Fibroblast of gingiva (primary cell): Measurements from ENCODE around the gene TMEM256.

Experiments
- DNase-seq: peaks from one replicate; pipeline ENCODE4 v3.0.0-alpha.2; 2011; ENCODE audit warnings: low read depth

TMEM256 gene

DNA sequence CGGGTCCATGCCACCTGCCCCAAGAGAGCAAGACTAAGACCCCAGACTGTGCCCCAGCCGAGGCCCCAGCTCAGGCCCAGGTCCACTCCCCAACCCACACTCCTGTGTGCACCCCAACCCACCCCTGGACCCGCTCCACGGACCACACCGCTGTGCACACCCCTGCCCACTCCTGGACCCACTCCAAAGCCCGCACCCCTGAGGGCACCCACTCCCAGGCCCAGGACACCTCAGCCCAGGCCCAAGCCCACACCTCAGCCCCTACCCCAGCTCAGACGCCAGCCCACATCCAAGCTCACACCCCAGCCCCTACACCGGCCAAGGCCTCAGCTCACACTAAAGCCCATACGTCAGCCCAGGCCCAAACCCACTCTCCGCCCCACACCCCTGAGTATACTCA is 25.8 kb upstream of the TMEM256 start:
- no peak for DNase-seq

DNA sequence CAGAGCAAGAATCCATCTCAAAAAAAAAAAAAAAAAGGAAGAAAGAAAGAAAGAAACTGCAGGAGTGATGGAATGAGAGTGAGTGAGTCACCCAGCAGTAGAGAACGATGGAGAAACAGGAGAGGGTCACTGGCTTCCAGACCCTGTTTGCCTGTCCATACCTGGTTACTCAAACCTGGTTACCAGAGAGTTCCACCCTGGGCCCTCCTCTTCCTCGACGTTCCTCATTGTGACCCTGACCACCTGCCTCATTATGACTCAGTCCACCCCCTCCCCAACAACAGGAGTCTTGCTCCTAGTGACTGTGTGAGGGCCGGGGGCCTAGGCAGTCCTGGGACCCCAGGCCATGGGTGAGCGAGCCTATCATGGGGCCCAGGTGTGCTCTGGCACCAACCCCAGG is 24.7 kb upstream of the TMEM256 start, which contains the start of gene SPEM3:
SPEM3 (plus strand) TSS at position 301 of the 400 bp plus-strand sequence; CDS start at position 347, 46 bp downstream.
- DNase-seq: no peak

DNA sequence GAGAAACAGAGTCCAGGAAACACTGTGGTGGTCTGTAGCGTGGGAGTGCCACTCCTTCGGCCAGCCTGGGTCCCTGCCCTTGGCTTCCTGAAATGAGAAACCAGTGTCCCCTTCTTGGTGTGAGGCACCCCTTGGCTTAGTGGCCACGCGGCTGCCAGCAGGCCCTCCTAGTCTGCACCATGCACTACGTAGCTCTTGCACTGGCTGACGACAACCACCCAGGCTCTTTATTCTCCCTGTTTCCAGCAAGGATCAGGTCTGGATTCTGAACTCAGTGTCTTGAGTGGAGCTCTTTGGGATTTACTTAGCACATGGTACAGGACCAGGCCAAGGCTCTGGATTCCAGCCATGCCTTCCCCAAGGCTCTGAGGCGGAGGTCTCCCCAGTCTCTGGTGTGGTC is 23.7 kb upstream of the TMEM256 start:
- DNase-seq: no peak

DNA sequence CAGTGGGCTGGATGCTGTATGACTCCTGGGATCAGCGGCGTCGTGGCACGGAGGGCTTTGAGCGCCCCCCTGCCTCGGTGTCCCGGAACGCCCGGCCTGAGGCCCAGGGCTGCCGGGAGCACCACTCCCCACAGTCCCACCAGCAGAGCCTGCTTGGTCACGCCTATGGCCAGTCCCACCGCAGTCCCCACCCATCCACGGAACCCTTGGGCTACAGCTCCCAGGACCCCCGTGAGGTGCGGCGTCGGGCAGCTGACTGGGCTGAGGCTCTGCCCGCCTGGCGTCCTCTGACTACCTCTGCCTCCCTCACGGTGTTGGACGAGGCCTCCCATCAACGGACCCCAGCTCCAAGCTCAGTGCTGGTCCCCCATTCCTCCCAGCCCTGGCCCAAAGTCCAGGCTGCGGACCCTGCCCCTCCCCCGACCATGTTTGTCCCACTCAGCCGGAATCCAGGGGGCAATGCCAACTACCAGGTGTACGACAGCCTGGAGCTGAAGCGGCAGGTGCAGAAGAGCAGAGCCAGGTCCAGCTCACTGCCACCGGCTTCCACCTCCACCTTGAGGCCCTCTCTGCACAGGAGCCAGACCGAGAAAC is 23.1 kb upstream of the TMEM256 start:
- DNase-seq: no peak

DNA sequence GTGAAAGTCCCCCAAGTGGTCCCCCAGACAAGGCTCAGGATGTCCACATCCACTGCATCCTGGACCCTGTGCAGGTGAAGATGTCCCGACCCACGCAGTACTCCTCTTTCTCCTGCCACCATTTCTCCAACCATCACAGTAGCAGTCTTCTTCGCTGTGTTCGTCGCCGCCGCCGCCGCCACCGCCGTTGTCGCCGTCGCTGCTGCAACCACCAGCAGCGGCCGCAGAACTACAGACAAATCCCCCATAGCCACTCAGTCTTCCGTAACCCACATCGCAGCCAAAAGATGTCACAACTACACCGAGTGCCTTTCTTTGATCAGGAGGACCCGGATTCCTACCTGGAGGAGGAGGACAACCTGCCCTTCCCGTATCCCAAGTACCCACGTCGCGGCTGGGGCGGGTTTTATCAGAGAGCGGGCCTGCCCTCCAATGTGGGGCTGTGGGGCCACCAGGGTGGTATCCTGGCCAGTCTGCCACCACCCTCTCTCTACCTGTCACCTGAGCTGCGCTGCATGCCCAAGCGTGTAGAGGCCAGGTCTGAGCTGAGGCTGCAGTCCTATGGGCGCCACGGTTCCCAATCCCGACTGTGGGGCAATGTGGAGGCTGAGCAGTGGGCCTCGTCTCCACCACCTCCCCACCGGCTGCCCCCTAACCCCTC is 22.4 kb upstream of the TMEM256 start:
- no peak for DNase-seq

DNA sequence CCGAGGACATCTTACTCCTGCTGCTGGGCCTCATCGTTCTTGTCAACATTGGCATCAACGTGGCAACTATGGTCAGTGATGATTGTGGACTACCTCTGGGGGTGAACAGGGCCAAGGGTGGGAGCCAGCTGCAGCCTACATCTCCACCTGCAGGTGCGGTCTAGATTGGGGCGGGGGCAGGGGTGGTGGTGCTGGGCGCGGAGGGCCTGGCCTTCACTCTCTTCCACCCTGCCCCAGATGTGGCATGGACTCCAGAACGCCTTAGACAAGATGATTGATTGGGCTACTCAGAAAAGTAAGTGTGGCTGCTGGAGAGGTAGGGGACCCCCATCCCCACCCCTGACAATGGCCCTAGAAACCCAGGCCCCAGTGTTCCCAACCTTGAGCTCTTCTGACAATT is 21.9 kb upstream of the TMEM256 start:
- DNase-seq: no peak

DNA sequence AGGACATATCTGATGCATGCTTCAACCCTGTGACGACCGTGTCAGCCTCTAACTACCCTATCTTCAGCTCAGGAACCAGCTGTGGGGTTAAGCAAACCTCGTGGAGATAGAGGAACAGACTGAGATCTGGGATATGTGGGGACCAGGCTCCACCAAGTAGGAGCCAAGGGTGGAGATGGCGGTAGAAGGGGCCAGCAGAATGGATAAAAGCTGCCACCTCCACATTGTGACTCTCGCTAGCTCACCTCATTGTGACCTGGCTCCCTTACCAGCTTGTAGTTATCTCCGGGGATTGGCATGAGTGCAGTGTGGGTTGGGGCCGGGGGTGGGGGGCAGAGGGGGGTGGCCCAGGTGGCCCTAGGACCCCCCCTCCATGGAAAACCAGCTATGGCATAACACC is 21.4 kb upstream of the TMEM256 start, which contains the start of gene SPEM2:
SPEM2 (plus strand) TSS at position 301 of the 400 bp plus-strand sequence; CDS start at position 374, 73 bp downstream.
- no peak for DNase-seq

DNA sequence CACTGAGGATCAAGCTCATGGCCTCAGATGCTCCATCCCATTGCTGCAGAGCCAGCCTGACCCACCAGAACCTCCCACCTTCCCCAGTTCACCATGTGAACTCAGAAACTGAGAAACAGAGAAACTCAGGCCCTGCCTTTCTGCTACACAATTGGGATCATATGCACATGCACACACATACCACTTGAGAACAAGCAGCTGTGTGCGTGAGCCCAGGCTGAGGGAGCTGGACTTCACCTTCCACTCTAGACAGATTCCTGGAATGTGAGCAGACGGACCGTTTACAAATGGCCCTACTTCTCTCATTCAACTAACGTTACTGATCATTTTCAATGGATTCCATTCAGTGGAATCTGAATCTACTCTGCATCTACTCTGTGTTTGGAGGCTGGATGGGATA is 19.8 kb upstream of the TMEM256 start:
- no peak for DNase-seq

DNA sequence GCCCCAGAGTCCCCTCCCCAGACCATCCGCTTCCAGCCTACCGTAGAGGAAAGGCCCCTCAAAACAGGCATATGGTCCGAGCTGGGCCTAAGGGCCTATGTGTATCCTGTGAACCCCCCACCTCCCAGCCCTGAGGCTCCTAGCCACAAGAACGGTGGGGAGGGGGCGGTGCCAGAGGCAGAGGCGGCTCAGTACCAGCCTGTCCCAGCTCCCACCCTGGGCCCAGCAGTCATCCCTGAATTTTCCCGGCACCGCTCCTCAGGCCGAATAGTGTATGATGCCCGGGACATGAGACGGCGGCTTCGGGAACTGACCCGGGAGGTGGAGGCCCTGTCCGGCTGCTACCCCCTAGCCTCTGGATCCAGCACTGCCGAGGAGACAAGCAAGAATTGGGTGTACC is 17.3 kb upstream of the TMEM256 start:
- no peak for DNase-seq

DNA sequence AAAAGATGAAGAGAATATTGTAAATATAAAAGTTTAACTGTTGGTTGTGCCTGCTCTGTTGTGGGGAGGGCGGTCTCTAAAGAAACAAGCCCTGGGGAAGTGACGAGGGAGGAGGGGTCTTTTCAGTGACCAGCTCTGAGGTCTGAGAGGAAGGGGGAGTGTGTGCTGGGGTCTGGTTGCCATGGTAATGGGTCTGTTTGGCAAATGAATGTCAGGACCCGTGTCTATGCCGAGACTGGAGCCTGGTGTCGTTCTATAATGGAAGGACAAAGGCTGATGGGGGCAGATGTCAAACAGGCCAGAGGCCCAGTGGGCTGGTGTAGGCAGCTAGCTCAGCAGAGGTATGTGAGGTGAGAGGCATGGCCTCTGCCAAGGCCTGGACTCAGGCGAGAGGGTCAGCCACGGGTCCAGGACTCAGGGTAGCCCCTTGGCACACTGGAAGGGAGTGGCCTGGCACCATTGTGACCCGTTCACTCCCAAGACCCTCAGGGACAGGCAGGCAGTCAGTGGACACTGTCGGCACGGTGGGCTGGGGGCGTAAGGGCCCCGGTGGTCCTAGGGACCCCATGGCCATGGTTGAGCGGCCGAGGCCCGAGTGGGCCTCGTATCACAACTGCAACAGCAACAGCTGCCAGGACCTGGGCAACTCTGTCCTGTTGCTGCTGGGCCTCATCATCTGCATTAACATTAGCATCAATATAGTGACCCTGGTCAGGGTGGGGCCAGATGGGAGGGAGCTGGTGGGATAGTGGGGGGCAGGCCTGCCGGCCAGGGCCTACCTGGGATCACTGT is 16.1 kb upstream of the TMEM256 start, which contains the start of gene SPEM1:
SPEM1 (plus strand) TSS at position 506 of the 792 bp plus-strand sequence; CDS start at position 567, 61 bp downstream.
- no peak for DNase-seq

DNA sequence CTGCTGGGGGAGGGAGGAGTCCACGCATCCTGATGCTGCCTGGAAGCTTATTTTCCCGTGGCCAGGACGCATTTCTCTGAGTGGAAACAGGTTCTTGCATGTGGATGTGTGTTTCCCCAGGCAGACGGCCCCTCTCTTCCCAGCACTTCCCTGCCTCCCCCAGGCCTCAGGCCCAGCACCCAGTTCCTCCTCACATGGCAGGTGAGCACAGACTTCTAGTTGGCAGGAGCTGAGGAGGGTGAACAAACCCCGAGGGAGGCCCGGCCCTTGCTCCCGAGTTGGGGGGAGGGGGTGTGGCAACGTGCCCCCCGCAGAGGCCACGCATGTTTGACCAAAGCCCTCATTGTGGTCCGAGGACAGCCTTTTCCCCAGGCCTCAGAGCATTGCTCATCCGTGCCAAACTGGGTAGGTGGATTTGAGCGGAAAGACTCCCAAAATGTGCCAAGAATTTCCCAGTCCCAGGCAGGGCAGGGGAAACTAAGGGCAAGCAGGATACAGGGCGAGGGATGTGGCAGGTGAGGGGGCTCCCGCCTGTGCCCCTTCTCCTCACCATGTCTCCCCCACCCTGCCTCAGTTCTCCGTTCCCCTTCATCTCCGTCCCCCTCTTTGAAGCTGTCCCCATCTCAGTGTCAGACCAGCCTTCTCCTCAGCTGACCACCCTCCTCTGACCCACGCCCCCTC is 14.7 kb upstream of the TMEM256 start:
- no peak for DNase-seq

DNA sequence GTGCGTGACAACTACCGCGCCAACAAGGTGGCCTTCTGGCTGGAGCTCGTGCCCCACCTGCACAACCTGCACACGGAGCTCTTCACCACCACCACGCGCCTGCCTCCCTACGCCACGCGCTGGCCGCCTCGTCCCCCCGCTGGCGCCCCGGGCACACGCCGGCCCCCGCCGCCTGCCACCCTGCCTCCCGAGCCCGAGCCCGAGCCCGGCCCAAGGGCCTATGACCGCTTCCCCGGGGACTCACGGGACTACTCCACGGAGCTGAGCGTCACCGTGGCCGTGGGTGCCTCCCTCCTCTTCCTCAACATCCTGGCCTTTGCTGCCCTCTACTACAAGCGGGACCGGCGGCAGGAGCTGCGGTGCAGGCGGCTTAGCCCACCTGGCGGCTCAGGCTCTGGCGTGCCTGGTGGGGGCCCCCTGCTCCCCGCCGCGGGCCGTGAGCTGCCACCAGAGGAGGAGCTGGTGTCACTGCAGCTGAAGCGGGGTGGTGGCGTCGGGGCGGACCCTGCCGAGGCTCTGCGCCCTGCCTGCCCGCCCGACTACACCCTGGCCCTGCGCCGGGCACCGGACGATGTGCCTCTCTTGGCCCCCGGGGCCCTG is 13.3 kb upstream of the TMEM256 start:
- no peak for DNase-seq

DNA sequence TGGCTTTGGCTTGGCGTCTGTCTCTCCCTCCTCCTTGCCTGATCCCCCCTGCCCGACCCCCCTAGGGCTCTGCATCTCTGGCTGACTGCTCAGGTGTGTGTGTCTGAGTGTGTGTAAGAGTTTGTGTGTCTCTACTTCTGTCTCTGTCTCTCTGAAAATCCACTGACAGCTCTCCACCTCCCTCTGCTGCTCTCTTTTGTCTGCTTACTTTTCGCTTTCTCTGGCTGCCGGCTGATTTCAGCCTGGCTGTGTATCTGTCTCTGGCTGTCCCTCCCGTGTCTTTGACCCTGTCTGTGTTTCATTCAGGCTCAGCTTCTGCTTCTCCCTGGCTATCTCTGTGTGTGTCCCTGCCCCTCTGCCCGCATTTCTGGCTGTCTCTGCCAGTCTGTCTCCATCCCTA is 12.4 kb upstream of the TMEM256 start:
- DNase-seq: no peak

DNA sequence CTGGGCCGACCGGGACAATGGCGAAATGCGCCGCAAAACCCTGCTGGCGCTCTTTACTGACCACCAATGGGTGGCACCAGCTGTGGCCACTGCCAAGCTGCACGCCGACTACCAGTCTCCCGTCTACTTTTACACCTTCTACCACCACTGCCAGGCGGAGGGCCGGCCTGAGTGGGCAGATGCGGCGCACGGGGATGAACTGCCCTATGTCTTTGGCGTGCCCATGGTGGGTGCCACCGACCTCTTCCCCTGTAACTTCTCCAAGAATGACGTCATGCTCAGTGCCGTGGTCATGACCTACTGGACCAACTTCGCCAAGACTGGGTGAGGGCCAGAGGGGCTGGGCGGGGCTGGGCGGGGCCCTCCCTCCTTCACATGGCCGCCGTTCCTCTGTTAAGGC is 11.9 kb upstream of the TMEM256 start:
- no peak for DNase-seq

DNA sequence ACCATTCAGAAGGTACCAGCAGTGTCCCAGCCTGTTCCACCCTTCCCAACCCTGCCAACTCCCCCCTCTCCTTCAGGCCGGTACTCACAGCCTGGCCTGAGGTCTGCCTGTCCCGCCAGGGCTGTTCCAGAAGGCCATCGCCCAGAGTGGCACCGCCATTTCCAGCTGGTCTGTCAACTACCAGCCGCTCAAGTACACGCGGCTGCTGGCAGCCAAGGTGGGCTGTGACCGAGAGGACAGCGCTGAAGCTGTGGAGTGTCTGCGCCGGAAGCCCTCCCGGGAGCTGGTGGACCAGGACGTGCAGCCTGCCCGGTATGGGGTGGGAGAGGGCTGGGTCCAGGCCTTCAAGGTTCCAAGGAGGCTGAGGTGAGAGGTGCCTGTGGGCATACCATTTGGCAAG is 10.9 kb upstream of the TMEM256 start:
- DNase-seq: no peak

DNA sequence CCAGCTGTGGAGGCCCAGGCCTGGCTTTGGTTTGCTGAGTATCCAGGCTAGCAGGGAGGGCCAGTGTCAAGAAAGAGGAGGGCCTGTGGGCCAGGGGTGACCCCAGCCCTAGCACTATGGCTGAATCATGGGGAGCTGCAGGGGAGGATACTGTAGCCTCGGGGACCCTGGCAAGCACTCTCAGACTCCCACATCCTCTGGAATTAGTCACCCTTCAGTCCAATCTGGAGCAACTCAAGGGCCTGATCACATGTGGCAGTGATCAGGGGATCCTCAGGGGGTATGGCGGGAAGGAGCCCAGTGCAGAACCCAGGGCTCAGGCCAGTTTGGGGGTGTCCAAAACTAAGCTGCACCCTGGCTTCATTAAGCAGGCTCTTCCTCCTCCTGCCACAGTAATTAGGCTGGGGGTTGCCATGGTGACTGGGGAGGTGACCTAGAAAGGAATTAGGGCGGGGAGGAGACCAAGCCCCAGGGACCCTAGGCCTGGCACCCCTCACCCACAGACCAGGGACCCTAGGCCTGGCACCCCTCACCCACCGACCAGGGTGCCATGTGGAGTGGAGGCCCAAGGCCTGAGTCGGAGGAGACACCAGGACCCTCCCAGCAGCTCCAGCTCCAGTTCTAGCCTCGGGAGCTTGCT is 9.6 kb upstream of the TMEM256 start:
- DNase-seq: peak; percentile 66

DNA sequence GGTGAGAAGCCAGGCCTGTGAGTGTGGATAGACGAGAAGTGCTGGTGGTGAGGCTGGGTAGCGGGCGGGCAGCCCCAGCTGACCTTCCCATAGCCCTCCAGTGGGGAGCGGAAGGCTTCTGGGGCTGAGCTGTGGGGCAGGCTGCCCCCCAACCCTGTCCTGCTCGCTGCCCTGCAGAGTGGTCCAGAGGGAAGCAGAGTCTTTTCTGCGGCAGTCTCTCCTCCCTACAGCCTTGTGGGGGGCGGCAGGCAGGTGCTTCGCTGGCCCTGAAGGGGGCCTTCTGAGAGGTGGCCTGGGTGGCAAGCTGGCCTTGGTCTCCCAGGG is 7.5 kb upstream of the TMEM256 start:
- no peak for DNase-seq

DNA sequence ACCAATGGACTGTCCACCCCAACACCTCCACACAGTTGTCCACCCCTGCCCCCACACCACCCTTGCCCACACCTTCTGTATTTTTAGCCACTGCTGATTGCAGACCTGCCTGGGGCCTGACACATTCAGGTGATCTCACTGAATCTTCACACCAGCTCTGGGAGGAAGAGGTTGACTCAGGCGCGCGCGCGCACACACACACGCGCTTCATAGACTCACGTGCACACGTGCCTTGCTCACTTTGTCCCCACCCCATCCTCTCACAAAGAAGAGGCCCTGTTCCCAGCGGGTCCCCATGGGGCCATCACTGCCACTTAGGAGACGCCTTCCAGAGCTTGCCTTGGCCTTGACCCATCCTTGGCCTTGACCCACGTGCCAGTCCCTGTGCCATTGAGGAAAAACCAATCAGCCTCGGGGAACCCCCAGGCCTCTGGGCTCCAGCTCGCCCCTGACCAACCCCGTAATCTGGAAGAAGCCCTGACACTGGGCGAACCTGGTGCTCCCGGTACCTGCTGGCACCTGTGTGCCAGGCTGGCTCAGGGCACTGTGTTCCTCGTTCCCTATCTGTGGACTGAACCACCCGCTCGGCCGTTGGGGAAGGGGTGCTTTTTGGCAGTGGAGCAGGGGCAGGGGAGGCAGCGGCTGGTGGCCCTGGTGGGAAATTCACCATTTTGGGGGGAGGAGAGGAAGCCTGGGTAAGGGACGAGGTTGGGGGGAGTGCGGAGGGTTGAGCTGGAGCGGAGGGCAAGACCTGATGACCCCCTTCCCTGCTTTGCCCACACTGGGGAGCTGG is 6.9 kb upstream of the TMEM256 start:
- no peak for DNase-seq

DNA sequence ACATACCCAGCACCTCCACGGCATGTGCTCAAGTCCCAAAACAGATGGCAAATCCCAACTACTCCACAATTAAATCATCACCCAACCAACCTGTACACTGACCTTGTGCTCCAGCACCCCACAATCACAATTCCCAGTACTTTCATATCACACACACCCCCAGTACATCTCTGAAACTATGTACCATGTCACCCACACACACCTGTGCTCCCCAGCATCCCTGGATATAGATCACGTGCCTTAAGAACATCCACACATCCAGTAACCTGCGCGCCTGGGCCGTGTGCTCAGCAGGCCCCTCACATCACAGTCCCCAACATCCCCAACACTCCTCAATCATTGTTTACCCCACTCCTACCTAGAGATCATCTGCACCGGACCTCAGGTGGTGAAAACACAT is 5.8 kb upstream of the TMEM256 start:
- DNase-seq: no peak

DNA sequence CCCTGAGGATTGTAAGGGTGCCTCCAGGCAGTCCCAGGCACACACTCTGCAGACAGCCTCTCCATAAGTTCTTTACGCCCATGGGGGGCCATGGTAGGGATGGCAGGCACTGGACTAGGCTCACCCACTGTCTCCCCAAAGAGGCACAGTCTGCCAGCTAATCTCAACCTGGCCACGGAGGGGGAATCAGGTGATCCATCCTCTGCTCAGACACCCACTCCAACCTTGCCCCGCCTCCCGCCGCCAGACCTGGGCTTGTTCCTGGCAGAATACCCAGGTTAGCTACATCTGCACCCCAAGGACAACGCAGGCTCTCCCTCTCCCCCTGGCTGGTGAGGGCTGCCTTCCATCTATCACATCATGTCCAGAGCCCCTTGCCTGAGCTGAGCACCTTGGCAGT is 5.0 kb upstream of the TMEM256 start:
- no peak for DNase-seq

DNA sequence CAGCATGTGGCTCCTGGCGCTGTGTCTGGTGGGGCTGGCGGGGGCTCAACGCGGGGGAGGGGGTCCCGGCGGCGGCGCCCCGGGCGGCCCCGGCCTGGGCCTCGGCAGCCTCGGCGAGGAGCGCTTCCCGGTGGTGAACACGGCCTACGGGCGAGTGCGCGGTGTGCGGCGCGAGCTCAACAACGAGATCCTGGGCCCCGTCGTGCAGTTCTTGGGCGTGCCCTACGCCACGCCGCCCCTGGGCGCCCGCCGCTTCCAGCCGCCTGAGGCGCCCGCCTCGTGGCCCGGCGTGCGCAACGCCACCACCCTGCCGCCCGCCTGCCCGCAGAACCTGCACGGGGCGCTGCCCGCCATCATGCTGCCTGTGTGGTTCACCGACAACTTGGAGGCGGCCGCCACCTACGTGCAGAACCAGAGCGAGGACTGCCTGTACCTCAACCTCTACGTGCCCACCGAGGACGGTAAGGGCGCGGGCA is 4.4 kb upstream of the TMEM256 start:
- DNase-seq: no peak
